GM19372 (cell line): ENCODE results near the gene KRTAP4-11.
"Not testable (repeated sequence)": the region's sequence is repeated elsewhere in the genome, so short reads cannot be mapped to it uniquely, and the experiment has no call there.

Experiments used
- ATAC-seq: cut with Tn5 transposase; IDR thresholded peaks from one replicate; pipeline ENCODE4 v1.9.1; 2021; ENCODE audit warnings: mild to moderate bottlenecking, low read depth, moderate library complexity; ENCODE audit not compliant: unreplicated experiment

KRTAP4-11 gene

GRCh38 chr17:41088760-41089352 lies 29.3 kb downstream of the KRTAP4-11 start:
- not testable (repeated sequence) for ATAC-seq

GRCh38 chr17:41084100-41084856 lies 33.9 kb downstream of the KRTAP4-11 start, which contains the start of gene KRTAP4-7:
Gene KRTAP4-7, plus strand, starts transcription at chr17:41084150. Its CDS starts 57 bp downstream, at chr17:41084207.
- ATAC-seq = not testable (repeated sequence)

- not testable (repeated sequence) for ATAC-seq
These were observed 34.7 kb downstream of the KRTAP4-11 start for GRCh38 chr17:41083427-41083826.

- ATAC-seq = no peak
These were observed 35.5 kb downstream of the KRTAP4-11 start for GRCh38 chr17:41082626-41083025.

- no peak for ATAC-seq
These were observed 41.4 kb downstream of the KRTAP4-11 start for GRCh38 chr17:41076788-41077187.

- ATAC-seq = no peak
These were observed 44.5 kb downstream of the KRTAP4-11 start for GRCh38 chr17:41073676-41074075.

GRCh38 chr17:41071606-41072360 lies 46.4 kb downstream of the KRTAP4-11 start:
- ATAC-seq = no peak

- ATAC-seq = no peak
These were observed 49.1 kb downstream of the KRTAP4-11 start for GRCh38 chr17:41069031-41069430.

GRCh38 chr17:41067281-41067680 lies 50.9 kb downstream of the KRTAP4-11 start:
- ATAC-seq = no peak
